HG03521 (cell line): ENCODE results near the gene LIG1.
"Not testable (repeated sequence)": the region's sequence is repeated elsewhere in the genome, so short reads cannot be mapped to it uniquely, and the experiment has no call there.

Experiments
- ATAC-seq: cut with Tn5 transposase; IDR thresholded peaks from one replicate; pipeline ENCODE4 v1.9.1; 2021; ENCODE audit warnings: mild to moderate bottlenecking, moderate library complexity; ENCODE audit not compliant: unreplicated experiment

LIG1 gene

DNA sequence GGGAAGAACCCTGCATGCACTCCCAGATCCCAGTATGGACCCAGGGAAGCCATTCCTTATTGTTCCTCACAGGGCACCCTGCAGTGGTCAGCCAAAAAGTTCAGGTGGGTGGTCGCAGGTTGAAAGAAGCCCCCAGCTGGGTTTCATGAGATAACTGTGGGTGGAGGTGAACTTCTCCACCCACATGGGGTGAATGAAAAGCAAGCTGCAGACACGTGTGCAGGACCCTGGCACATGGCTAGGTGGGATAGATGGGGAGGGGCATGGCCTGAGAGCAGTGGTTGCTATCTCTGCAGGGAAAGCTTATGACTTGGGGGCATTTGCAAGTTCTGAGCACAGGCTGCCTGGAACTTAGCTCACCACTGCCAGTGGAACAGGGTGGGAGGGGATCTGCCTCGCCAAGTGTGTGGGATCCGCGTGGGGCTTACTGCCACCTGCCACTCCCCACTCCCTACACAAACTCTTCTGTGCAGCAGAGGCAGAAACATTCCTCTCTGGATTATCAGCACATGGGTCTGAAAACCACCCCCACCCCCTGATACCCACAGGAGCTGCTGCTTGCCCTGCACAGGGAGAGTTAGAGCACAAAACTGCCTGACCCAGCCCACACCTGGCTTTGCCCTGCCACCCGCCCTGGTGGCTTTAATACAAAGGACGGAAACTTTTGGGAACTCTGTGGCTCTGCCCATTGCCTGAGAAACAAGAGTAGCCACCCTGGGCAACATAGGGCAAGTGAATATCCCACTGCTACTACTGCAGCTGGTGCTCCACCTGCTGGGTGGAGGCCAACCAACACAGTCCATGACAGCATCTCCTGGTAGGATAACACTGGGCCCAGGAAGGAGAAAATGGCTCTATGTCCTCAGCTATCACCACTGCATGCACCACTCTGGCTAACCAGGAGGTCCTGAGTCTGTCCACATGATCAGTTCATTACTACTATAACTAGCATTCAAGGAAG, 84.0 kb downstream of the LIG1 start:
- ATAC-seq = no peak

DNA sequence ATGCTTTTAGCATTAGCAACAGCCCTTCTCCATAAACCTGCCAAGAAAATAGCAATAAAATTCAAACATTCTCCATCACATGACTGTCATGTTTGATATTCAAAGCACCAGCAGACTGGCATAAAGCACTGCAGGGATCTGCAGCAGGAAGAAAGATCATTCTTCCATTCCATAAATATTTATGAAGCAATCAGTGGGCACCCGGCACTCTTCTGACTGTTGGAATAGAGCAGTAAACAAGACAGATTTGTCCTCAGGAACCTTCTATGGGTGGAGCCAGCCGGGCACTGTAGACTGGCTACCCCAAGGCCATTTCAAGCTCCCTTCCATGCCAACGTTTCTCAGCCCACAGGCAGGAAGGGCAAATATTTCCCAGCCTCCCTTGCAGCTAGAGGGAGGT, 85.1 kb downstream of the LIG1 start:
- no peak for ATAC-seq

DNA sequence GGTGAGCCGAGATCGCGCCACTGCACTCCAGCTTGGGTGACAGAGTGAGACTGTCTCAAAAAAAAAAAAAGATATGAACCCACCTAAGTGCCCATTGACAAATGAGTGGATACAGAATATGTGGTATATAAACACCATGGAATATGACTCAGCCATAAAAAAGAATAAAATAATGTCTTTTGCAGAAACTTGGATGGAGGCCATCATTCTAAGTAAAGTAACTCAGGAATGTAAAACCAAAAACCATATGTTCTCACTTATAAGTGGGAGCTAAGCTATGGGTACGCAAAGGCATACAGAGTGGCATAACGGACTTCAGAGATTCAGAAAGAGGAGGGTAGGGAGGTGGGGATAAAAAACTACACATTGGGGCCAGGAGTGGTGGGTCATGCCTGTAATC, 89.0 kb downstream of the LIG1 start:
- no peak for ATAC-seq

DNA sequence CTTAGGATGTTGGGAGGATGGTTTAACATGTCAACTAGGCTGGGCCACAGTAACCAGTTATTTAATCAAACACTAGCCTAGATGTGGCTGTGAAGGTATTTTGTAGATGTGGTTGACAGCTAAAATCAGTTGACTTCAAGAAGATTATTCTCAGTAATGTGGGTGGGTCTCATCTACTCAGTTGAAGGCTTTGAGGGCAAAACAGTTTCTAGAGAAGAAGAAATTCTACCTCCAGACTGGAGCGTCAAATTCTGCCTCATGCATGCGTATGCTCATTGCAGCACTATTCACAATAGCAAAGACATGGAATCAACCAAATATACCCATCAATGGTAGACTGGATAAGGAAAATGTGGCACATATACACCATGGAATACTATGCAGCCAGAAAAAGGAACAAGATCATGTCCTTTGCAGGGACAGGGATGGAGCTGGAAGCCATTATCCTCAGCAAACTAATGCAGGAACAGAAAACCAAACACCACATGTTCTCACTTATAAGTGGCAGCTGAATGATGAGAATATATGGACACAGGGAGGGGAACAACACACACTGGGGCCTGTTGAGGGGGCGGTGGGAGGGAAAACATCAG, 99.9 kb downstream of the LIG1 start:
- ATAC-seq = not testable (repeated sequence)

DNA sequence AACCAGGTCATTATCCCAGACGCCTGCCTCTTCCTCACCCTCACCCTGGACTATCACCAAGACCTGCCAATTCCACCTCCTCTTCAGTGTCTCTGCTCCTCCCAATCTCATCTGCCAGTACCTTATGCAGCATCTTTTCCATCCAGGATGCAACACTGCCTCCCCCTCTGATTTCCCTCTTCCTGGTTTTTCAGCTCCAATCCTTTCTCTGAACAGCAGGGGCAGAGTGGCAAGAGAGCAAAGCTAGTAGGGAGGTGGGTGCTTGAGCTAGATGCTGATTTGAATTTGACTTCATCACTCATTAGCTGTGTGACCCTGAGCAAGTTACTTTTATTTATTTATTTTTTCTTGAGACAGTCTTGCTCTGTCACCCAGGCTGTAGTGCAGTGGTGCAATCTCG, 100.7 kb downstream of the LIG1 start:
- no peak for ATAC-seq
